Stimulated activated CD8-positive, alpha-beta memory T cell treated with anti-CD3 and anti-CD28 coated beads, Interleukin-2, amount 100 ng/mL, for 48 hours (primary cell): Measurements from ENCODE around the gene ERBB2.
"Not testable (repeated sequence)": the region's sequence is repeated elsewhere in the genome, so short reads cannot be mapped to it uniquely, and the experiment has no call there.

Experiments used
- DNase-seq, 2 donors: peaks; one replicate each; pipeline ENCODE4 v3.0.0-alpha.2; 2020; ENCODE audit warnings: low read depth in 2 of 2

ERBB2 gene

DNA sequence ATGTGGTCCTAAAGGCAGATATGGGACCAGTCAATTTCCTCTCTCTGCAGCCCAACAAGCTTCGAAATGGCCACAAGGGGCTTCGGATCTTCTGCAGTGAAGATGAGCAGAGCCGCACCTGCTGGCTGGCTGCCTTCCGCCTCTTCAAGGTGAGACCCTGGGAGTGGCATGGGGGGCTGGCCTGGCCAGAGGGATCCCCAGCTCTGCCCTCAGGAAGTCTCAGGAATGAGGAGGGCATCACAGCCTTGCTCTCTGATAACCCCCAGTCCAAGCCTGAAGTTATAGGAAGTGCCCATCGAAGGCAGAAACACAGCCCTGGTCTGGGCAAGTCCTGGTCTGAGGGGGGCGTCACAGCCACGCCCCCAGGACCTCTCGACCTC lies 45.0 kb downstream of the ERBB2 start:
- DNase-seq: no peak

GRCh38 chr17:39745335-39746144 lies 45.7 kb downstream of the ERBB2 start:
- no peak for DNase-seq

DNA sequence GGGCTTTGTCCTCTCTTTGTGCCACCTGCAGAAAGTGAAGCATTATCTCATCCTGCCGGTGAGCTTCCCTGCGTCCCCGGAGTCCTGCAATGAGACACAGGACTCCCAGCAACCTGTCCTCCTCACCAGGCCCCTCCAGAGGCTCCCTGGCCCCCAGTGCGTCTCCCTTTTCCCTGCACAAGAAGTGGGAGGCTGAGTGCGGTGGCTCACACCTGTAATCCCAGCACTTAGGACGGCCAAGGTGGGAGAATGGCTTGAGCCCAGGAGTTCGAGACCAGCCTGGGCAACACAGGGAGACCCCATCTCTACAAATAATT lies 46.2 kb downstream of the ERBB2 start:
- DNase-seq: no peak

DNA sequence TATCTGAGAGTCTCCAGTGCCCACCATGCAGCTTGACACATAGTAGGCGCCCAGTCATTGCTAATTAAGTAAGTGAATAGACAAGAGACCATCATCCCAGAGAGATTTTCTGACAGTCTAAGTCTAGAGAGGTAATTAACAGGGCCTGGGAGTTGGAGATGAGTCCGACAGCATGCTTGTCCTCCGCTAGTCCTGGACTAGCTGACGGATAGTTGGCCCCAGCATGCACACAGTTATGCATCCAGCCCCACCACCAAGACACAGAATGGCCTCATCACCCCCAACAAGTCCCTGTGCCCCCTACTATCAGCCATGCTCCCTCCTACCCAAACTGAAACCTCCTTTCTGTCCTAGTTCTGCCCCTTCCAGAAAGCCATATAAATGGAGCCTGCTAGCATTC lies 47.9 kb downstream of the ERBB2 start:
- no peak for DNase-seq

DNA sequence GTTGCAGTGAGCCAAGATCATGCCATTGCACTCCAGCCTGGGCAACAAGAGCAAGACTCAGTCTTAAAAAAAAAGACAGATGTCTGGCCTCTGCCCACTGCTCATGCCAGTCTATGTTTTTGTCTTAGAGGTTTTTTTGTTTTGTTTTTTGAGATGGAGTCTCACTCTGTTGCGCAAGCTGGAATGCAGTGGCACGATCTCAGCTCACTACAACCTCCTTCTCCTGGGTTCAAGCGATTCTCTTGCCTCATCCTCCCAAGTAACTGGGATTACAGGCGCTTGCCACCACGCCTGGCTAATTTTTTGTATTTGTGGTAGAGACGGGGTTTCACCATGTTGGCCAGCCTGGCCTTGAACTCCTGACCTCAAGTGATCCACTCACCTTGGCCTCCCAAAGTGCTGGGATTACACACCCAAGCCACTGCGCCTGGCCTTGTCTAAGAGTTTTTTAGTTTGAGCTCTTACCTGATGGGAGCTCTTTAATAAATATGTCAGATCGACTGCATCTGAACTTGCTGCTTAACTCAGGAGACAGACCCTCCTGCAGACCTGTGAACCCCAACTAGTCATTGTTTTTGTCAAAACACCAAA lies 48.7 kb downstream of the ERBB2 start:
- not testable (repeated sequence) for DNase-seq

DNA sequence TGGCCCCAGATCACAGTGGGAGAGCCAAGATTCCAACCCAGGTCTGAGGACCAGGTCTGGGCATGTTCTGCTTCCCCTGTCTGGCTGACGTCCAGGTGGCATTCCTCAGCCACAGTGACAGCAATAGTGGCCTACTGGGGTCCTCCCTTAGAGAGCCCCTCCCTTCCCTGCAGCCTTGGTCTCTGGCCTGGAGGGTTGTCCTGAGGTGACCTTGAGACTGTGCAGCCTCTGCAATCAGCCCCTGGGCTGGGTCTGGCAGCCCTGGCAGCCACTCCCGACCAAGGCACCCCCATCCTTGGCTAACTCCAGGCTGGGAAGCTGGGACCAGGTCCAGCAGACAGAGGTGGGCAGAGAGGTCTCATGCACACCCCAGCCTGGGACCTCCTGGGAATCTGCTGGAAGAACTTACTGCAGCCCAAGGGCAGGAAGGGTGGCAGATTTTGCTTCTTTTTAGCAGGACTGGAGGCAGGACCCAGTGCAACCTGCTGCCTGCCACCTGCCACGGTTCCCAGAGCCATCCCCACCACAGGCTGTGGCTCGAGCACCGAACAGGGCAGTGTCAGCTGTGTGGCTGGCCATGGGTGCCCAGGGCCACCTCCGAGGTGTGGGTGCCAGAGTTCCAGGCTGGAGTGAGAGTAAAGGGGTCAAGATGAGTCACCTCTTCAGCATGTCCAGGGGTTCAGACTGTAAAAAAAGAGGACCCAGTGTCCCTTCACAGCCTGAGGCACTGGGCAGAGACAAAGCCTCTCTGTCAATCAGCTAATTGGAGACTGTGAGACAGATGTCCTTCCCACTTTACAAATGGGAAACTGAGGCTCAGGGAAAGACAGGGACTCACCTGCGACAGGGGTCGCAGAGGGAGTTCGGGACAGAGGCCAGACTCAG lies 50.5 kb downstream of the ERBB2 start:
- no peak for DNase-seq

GRCh38 chr17:39751016-39751543 lies 51.2 kb downstream of the ERBB2 start:
- no peak for DNase-seq

DNA sequence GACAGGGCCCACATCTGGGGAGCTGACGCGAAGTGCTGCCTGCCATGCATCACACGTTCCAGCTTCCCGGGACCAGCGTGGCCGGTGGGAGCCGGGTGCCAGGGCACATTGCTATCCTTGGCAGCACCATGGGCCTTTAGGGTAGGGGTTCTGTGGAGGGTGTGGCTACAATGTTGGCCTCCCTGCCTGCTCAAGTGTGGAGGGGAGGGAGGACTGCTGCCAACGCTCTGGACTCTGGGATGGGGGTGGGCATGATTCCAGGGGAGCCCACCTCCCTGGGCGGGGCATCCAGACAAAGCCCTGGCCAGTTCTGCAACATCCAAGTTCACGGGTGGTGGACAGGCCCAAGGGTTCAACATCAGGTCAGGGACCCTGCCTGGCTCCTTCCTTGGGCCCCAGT lies 51.8 kb downstream of the ERBB2 start:
- no peak for DNase-seq

GRCh38 chr17:39752241-39752881 lies 52.5 kb downstream of the ERBB2 start:
- DNase-seq: no peak

DNA sequence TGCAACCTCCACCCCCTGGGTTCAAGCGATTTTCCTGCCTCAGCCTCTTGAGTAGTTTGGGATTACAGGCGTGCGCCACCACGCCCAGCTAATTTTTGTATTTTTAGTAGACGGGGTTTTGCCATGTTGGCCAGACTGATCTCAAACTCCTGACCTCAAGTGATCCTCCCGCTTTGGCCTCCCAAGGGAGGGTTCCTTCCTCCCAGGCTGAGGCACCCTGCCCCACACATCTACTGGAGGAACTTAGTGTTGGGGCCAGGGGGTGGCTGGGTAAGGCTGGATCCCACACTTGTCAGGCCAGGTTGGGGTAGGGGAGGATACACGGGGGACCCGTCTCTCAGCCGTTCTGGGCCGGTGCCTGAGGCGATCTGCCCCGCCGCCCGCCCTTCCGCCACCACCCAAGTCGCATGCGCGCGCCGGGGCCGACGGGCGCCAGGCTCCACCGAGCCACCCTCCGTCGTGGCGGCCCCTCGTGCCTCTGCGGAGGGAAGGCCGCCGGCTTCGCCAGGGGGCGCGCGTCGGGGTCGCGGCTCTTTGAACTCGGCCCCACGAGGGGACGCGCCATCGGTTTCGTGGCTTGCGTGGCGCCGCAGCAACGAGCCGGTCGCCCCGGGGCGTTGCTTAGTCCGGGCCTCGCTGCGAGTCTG lies 53.8 kb downstream of the ERBB2 start:
- peak in 1 of 2 donors; percentile 66 for DNase-seq

DNA sequence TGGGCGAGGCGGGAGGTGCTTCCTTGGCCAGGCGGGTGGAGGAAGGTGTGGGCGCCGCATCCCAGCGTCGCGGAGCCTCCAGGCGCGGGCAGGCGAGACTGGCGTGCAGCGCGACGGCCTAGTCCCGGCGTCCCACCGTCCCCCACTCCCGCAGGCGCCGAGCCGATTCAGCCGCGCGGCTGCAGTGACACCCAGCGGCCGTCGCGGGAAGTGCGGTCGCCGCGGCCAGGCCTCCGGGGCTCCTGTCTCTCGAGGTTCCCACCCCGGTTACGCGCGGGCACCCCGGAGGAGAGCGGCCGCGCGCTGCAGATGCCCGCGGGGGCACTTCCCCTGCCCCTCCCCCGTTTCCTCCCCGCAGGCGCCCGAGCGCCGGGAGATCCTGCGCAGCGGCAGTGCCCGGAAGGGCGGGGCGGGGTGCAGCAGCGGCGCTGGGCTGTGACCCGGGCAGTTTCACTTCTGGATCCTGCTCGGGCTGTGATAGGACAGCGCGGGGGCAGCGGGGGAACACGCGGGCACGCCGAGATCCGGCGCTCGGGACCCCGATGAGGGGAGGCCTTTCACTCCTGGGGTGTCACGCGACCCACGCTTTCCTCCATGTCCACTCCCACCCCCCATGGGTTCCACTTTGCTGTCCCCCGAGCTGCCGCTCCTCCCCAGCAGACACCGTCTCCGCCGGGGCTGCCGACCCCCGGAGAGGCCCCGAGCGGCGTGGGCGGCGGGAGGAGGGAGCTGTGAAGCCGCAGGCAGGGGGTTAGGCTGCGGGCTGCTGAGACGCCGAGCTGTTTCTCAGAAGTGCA lies 54.5 kb downstream of the ERBB2 start:
- peak; percentile 92 to 95 for DNase-seq

DNA sequence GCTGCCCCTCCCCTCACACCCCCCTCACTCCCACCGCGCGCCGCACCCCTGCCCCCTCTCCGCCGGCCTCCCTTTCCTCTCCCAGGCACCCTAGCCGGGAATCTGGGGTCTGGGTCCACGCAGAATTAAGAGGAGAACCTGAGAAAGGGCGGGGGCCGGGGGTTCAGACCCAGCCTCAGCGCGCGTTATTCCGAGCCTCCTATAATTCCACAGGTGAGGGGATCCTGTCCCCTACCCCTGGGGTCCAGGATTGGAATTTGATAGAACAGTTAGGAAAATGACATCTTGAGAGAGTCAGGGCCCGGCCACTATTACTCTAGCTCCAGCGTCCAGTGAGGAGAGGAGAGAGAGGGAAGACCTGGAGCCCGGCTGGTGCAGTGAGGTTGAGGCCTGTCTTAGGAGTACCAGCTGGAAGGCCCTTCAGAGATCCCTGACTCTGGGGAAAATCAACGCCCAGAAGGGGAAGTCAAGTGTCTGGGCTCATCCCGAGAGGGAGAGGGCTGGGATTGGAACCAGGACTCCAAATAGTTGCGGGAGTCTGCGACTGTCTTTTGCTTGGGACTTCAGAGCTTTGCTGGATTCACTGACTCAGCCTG lies 55.2 kb downstream of the ERBB2 start:
- no peak for DNase-seq

GRCh38 chr17:39755554-39756379 lies 55.9 kb downstream of the ERBB2 start:
- no peak for DNase-seq

GRCh38 chr17:39756380-39757079 lies 56.7 kb downstream of the ERBB2 start:
- no peak for DNase-seq

DNA sequence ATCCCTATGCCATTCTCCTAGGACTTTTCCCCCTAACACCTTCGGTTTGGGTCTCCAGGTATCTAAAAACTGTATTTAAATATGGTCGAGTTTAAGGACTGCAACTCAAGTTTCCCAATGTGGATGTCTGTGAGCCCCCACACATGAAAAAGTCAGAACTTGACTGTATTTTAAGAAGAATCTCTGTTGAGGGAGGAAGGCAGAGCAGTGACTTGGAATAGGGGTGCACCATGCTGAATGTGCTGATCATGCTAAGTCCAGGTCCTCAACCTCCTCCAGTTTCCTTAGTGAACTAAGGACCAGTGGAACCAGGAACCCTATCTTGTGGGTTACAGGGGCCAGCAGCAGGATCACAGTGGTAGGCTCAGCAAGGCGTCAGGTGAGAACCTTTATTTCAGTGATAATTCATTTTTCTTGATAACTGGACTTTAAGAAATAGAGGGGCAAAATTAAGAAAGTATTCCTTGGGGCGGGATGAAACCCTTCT lies 57.4 kb downstream of the ERBB2 start:
- no peak for DNase-seq

- peak in 1 of 2 donors; percentile 59 for DNase-seq
Observed at GRCh38 chr17:39757931-39758873, 58.3 kb downstream of the ERBB2 start.

DNA sequence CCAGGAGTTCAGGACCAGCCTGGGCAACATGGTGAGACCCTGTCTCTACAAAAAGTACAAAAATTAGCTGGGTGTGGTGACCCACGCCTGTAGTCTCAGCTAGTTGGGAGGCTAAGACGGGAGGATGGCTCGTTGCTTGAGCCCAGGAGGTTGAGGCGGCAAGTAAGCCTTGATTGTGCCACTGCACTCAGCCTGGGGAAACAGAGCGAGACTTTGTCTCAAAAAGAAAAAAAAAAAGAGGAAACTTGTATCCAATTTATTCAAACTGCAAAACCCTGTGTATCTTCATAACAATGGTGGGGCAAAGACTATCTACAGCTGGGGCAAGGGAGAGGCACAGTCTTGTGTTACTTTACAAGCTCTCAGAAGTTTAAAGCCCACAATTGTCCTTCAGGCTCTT lies 59.3 kb downstream of the ERBB2 start:
- DNase-seq: no peak
